Measurements from ENCODE around the gene CAST.

DNA sequence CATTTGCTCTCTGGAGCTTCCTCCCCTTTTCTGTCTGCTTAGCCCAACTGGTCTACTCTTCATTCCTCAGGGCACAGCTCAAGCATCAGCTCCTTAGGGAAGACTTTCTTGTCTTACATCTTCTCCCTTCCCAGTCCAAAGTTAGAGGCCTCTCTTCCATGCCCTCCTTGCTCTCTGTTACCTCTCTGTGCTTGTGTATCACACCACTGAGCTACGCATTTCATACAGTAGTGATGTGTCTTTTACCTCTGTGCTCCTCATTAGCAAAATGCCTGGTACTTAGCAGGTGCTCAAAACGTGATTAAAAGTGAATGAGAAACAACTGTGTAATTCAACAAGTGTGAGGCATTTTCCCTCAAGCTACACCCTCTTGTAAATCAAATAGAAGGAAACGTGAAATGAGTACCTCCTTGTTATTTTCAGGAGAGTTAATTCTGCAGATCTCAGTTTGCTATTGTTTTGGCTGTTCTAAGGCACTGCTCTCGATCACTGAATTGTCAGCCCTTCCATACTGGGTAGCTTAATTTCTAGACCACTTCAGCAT, 106.6 kb downstream of the CAST start:
- TF ChIP-seq ESRRA (IDR thresholded peaks at IDR 0.05; ENCODE audit: borderline replicate concordance, low read length): no peak
- TF ChIP-seq, protein P1, sequence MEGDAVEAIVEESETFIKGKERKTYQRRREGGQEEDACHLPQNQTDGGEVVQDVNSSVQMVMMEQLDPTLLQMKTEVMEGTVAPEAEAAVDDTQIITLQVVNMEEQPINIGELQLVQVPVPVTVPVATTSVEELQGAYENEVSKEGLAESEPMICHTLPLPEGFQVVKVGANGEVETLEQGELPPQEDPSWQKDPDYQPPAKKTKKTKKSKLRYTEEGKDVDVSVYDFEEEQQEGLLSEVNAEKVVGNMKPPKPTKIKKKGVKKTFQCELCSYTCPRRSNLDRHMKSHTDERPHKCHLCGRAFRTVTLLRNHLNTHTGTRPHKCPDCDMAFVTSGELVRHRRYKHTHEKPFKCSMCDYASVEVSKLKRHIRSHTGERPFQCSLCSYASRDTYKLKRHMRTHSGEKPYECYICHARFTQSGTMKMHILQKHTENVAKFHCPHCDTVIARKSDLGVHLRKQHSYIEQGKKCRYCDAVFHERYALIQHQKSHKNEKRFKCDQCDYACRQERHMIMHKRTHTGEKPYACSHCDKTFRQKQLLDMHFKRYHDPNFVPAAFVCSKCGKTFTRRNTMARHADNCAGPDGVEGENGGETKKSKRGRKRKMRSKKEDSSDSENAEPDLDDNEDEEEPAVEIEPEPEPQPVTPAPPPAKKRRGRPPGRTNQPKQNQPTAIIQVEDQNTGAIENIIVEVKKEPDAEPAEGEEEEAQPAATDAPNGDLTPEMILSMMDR (IDR thresholded peaks at IDR 0.05): no peak
- TF ChIP-seq RAD21 (conservative IDR thresholded peaks at IDR 0.05 in 1 of 2, IDR thresholded peaks at IDR 0.05 in 1 of 2): no peak
- TF ChIP-seq, protein P2, sequence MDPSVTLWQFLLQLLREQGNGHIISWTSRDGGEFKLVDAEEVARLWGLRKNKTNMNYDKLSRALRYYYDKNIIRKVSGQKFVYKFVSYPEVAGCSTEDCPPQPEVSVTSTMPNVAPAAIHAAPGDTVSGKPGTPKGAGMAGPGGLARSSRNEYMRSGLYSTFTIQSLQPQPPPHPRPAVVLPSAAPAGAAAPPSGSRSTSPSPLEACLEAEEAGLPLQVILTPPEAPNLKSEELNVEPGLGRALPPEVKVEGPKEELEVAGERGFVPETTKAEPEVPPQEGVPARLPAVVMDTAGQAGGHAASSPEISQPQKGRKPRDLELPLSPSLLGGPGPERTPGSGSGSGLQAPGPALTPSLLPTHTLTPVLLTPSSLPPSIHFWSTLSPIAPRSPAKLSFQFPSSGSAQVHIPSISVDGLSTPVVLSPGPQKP (IDR thresholded peaks at IDR 0.05; ENCODE audit: low read depth, low read length): no peak
- TF ChIP-seq NPAS2 (CRISPR knock-in tag; IDR thresholded peaks at IDR 0.05; ENCODE audit: borderline replicate concordance): no peak
- TF ChIP-seq POLR2A (IDR thresholded peaks at IDR 0.05; ENCODE audit: low read length): no peak
- no peak for TF ChIP-seq RNF2 (IDR thresholded peaks at IDR 0.05; ENCODE audit: borderline replicate concordance, low read depth)
- no peak for TF ChIP-seq JUNB (IDR thresholded peaks at IDR 0.05)
- TF ChIP-seq SMC3 (IDR thresholded peaks at IDR 0.05): no peak
- TF ChIP-seq POLR2AphosphoS2 (conservative IDR thresholded peaks at IDR 0.05; ENCODE audit: low read length): no peak
- TF ChIP-seq, protein P3, sequence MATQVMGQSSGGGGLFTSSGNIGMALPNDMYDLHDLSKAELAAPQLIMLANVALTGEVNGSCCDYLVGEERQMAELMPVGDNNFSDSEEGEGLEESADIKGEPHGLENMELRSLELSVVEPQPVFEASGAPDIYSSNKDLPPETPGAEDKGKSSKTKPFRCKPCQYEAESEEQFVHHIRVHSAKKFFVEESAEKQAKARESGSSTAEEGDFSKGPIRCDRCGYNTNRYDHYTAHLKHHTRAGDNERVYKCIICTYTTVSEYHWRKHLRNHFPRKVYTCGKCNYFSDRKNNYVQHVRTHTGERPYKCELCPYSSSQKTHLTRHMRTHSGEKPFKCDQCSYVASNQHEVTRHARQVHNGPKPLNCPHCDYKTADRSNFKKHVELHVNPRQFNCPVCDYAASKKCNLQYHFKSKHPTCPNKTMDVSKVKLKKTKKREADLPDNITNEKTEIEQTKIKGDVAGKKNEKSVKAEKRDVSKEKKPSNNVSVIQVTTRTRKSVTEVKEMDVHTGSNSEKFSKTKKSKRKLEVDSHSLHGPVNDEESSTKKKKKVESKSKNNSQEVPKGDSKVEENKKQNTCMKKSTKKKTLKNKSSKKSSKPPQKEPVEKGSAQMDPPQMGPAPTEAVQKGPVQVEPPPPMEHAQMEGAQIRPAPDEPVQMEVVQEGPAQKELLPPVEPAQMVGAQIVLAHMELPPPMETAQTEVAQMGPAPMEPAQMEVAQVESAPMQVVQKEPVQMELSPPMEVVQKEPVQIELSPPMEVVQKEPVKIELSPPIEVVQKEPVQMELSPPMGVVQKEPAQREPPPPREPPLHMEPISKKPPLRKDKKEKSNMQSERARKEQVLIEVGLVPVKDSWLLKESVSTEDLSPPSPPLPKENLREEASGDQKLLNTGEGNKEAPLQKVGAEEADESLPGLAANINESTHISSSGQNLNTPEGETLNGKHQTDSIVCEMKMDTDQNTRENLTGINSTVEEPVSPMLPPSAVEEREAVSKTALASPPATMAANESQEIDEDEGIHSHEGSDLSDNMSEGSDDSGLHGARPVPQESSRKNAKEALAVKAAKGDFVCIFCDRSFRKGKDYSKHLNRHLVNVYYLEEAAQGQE (IDR thresholded peaks at IDR 0.05): no peak
- TF ChIP-seq CHD2 (IDR thresholded peaks at IDR 0.05; ENCODE audit: low read length, partially characterized antibody): no peak
- TF ChIP-seq MAZ (IDR thresholded peaks at IDR 0.05; ENCODE audit: borderline replicate concordance, low read depth, low read length): no peak
- no peak for TF ChIP-seq RCOR1 (IDR thresholded peaks at IDR 0.05; ENCODE audit: low read depth, low read length)
